NCI-H82 treated with DMSO at 0.1 percent for 48 hours (cell line): Measurements from ENCODE around the gene KMT2B.

Source experiments
- DNase-seq: peaks from one replicate; lab custom pipeline; 2025; ENCODE audit not compliant: unreplicated experiment; lab: John Stamatoyannopoulos, UW

KMT2B gene

GRCh38 chr19:35740423-35741202, 22.8 kb downstream of the KMT2B start:
- peak; percentile 98 for DNase-seq

- peak; percentile 29 for DNase-seq
Measured at GRCh38 chr19:35741203-35741515, 23.4 kb downstream of the KMT2B start.

GRCh38 chr19:35742121-35742724, 24.4 kb downstream of the KMT2B start, which contains the start of gene IGFLR1:
Gene IGFLR1, minus strand, starts transcription at chr19:35742452. Its CDS starts 1,272 bp downstream, at chr19:35741180.
- DNase-seq, result no peak

GRCh38 chr19:35743640-35744429, 26.0 kb downstream of the KMT2B start:
- DNase-seq, result no peak

GRCh38 chr19:35744430-35745327, 26.9 kb downstream of the KMT2B start:
- DNase-seq, result peak; percentile 91

- peak; percentile 95 for DNase-seq
Measured at GRCh38 chr19:35745328-35746086, 27.7 kb downstream of the KMT2B start, which contains the start of the genes PSENEN and U2AF1L4. Gene PSENEN, plus strand, starts transcription at chr19:35745651. Its CDS starts 280 bp downstream, at chr19:35745931. Gene U2AF1L4, minus strand, starts transcription at chr19:35745418. Its CDS starts 27 bp downstream, at chr19:35745391.

GRCh38 chr19:35746087-35746462, 28.3 kb downstream of the KMT2B start:
- no peak for DNase-seq

- no peak for DNase-seq
Measured at GRCh38 chr19:35746531-35746930, 28.7 kb downstream of the KMT2B start.

GRCh38 chr19:35748106-35749020, 30.6 kb downstream of the KMT2B start, which contains the start of gene LIN37:
Gene LIN37, plus strand, starts transcription at chr19:35748576. Its CDS starts 149 bp downstream, at chr19:35748725.
- peak; percentile 96 for DNase-seq

GRCh38 chr19:35750167-35750566, 32.4 kb downstream of the KMT2B start:
- DNase-seq, result no peak

GRCh38 chr19:35751839-35752745, 34.3 kb downstream of the KMT2B start:
- no peak for DNase-seq

- no peak for DNase-seq
Measured at GRCh38 chr19:35752746-35753350, 35.0 kb downstream of the KMT2B start.

GRCh38 chr19:35753634-35754369, 36.0 kb downstream of the KMT2B start:
- no peak for DNase-seq

- DNase-seq, result no peak
Measured at GRCh38 chr19:35754370-35755130, 36.7 kb downstream of the KMT2B start.

GRCh38 chr19:35755131-35755549, 37.3 kb downstream of the KMT2B start:
- peak; percentile 65 for DNase-seq
